DMS53 treated with DMSO at 0.1 percent for 48 hours (cell line): ENCODE results near the gene NGB.

ENCODE experiments used
- DNase-seq: peaks from one replicate; lab custom pipeline; 2025; ENCODE audit not compliant: unreplicated experiment; lab: John Stamatoyannopoulos, UW

The NGB gene

GRCh38 chr14:77265561-77266335 is 5.3 kb downstream of the NGB start:
- no peak for DNase-seq

- DNase-seq, result no peak
Measured at GRCh38 chr14:77265187-77265515, 5.9 kb downstream of the NGB start.

- DNase-seq, result no peak
Measured at GRCh38 chr14:77264466-77265186, 6.4 kb downstream of the NGB start.

GRCh38 chr14:77260631-77261030 is 10.4 kb downstream of the NGB start:
- DNase-seq, result no peak

- DNase-seq, result no peak
Measured at GRCh38 chr14:77260199-77260598, 10.8 kb downstream of the NGB start.

GRCh38 chr14:77259025-77259715 is 11.8 kb downstream of the NGB start:
- DNase-seq, result no peak

GRCh38 chr14:77258566-77258965 is 12.4 kb downstream of the NGB start:
- no peak for DNase-seq

- no peak for DNase-seq
Measured at GRCh38 chr14:77257700-77258099, 13.3 kb downstream of the NGB start.

- DNase-seq, result no peak
Measured at GRCh38 chr14:77256694-77257093, 14.3 kb downstream of the NGB start.

- DNase-seq, result no peak
Measured at GRCh38 chr14:77253333-77254190, 17.4 kb downstream of the NGB start.

- no peak for DNase-seq
Measured at GRCh38 chr14:77251870-77252269, 19.1 kb downstream of the NGB start.

GRCh38 chr14:77250927-77251326 is 20.1 kb downstream of the NGB start:
- no peak for DNase-seq

GRCh38 chr14:77249286-77249685 is 21.7 kb downstream of the NGB start:
- no peak for DNase-seq

- no peak for DNase-seq
Measured at GRCh38 chr14:77248666-77249065, 22.3 kb downstream of the NGB start.

GRCh38 chr14:77246784-77247183 is 24.2 kb downstream of the NGB start:
- DNase-seq, result no peak

GRCh38 chr14:77245820-77246219 is 25.2 kb downstream of the NGB start:
- no peak for DNase-seq

GRCh38 chr14:77243853-77244252 is 27.2 kb downstream of the NGB start:
- no peak for DNase-seq

- DNase-seq, result no peak
Measured at GRCh38 chr14:77242752-77243151, 28.3 kb downstream of the NGB start.

- no peak for DNase-seq
Measured at GRCh38 chr14:77241955-77242354, 29.1 kb downstream of the NGB start.

- DNase-seq, result no peak
Measured at GRCh38 chr14:77240336-77240915, 30.6 kb downstream of the NGB start.

GRCh38 chr14:77239412-77239811 is 31.6 kb downstream of the NGB start:
- no peak for DNase-seq
